ENCODE results near the gene NFATC2IP. TPM values are rescaled to one million over a fixed set of nuclear protein-coding genes. Genes with fewer than 3 reads are reported as not detected.

The NFATC2IP gene
- total and polyA plus RNA-seq, 4 donors: 5.8 to 17.6 (median 11.9) TPM

DNA sequence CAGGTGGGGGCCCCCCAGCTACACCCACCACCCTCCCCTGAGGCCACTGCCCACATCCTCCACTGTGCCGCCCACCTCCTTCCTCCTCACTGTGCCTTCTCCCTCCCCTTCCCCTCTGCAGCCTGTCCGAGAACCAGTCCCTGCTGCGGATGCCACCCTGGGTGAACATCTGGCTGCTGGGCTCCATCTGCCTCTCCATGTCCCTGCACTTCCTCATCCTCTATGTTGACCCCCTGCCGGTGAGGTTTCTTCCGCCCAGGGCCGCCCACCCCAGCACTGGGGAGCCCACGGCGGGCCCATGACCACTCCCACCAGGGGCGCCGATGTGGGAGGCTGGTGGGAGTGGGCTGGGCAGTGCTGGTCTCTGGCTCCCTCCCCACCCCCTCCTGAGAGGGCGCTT lies 47.8 kb upstream of the NFATC2IP start:
- TF ChIP-seq YY1 (IDR thresholded peaks at IDR 0.05) (no peak), JUND (IDR thresholded peaks at IDR 0.05) (no peak), FOXA2 (IDR thresholded peaks at IDR 0.05) (no peak), SP1 (IDR thresholded peaks at IDR 0.05) (no peak), NR2F2 (IDR thresholded peaks at IDR 0.05) (no peak), RXRA (IDR thresholded peaks at IDR 0.05) (no peak), RAD21 (IDR thresholded peaks at IDR 0.05) (no peak), FOXA1 (IDR thresholded peaks at IDR 0.05) (no peak), GABPA (IDR thresholded peaks at IDR 0.05 in 1 of 2, conservative IDR thresholded peaks at IDR 0.05 in 1 of 2) (no peak), HNF4G (IDR thresholded peaks at IDR 0.05) (no peak), EGR1 (IDR thresholded peaks at IDR 0.05; ENCODE audit: low read depth in 2 of 2) (no peak)
- TF ChIP-seq, protein P1, sequence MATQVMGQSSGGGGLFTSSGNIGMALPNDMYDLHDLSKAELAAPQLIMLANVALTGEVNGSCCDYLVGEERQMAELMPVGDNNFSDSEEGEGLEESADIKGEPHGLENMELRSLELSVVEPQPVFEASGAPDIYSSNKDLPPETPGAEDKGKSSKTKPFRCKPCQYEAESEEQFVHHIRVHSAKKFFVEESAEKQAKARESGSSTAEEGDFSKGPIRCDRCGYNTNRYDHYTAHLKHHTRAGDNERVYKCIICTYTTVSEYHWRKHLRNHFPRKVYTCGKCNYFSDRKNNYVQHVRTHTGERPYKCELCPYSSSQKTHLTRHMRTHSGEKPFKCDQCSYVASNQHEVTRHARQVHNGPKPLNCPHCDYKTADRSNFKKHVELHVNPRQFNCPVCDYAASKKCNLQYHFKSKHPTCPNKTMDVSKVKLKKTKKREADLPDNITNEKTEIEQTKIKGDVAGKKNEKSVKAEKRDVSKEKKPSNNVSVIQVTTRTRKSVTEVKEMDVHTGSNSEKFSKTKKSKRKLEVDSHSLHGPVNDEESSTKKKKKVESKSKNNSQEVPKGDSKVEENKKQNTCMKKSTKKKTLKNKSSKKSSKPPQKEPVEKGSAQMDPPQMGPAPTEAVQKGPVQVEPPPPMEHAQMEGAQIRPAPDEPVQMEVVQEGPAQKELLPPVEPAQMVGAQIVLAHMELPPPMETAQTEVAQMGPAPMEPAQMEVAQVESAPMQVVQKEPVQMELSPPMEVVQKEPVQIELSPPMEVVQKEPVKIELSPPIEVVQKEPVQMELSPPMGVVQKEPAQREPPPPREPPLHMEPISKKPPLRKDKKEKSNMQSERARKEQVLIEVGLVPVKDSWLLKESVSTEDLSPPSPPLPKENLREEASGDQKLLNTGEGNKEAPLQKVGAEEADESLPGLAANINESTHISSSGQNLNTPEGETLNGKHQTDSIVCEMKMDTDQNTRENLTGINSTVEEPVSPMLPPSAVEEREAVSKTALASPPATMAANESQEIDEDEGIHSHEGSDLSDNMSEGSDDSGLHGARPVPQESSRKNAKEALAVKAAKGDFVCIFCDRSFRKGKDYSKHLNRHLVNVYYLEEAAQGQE (IDR thresholded peaks at IDR 0.05): no peak
- TF ChIP-seq, protein P2, sequence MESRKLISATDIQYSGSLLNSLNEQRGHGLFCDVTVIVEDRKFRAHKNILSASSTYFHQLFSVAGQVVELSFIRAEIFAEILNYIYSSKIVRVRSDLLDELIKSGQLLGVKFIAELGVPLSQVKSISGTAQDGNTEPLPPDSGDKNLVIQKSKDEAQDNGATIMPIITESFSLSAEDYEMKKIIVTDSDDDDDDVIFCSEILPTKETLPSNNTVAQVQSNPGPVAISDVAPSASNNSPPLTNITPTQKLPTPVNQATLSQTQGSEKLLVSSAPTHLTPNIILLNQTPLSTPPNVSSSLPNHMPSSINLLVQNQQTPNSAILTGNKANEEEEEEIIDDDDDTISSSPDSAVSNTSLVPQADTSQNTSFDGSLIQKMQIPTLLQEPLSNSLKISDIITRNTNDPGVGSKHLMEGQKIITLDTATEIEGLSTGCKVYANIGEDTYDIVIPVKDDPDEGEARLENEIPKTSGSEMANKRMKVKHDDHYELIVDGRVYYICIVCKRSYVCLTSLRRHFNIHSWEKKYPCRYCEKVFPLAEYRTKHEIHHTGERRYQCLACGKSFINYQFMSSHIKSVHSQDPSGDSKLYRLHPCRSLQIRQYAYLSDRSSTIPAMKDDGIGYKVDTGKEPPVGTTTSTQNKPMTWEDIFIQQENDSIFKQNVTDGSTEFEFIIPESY (IDR thresholded peaks at IDR 0.05): no peak
- TF ChIP-seq, protein P3, sequence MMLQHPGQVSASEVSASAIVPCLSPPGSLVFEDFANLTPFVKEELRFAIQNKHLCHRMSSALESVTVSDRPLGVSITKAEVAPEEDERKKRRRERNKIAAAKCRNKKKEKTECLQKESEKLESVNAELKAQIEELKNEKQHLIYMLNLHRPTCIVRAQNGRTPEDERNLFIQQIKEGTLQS (IDR thresholded peaks at IDR 0.05): no peak
- Histone ChIP-seq H3K27me3 (ENCODE audit: control insufficient read depth in 4 of 4, insufficient read depth in 4 of 4, low read length in 3 of 4) (no peaks in the 10 kb centered on the region), H3K9ac (ENCODE audit: low read depth in 1 of 2, low read length in 2 of 2) (no peak overlapping the region), H3K4me1 (ENCODE audit: control insufficient read depth in 4 of 4, insufficient read depth in 4 of 4, low read length in 3 of 4) (no peaks in the 10 kb centered on the region), H3K4me3 (ENCODE audit: low read depth in 1 of 3, low read length in 3 of 3) (no peak overlapping the region), H3K9me3 (ENCODE audit: control insufficient read depth in 4 of 4, low read length in 3 of 4) (no peaks in the 10 kb centered on the region), H3K36me3 (ENCODE audit: control insufficient read depth in 4 of 4, insufficient read depth in 3 of 4, low read depth in 1 of 4, low read length in 3 of 4) (peaks cover 0 to 16% (median 3%) of the 10 kb centered on the region in 4 donors), H3K27ac (ENCODE audit: low read depth in 1 of 2, low read length in 2 of 2) (no peak overlapping the region)
- WGBS: 71% methylated on average over 11 of the region's 11 CpGs
- no peak for DNase-seq (ENCODE audit: low spot score)

DNA sequence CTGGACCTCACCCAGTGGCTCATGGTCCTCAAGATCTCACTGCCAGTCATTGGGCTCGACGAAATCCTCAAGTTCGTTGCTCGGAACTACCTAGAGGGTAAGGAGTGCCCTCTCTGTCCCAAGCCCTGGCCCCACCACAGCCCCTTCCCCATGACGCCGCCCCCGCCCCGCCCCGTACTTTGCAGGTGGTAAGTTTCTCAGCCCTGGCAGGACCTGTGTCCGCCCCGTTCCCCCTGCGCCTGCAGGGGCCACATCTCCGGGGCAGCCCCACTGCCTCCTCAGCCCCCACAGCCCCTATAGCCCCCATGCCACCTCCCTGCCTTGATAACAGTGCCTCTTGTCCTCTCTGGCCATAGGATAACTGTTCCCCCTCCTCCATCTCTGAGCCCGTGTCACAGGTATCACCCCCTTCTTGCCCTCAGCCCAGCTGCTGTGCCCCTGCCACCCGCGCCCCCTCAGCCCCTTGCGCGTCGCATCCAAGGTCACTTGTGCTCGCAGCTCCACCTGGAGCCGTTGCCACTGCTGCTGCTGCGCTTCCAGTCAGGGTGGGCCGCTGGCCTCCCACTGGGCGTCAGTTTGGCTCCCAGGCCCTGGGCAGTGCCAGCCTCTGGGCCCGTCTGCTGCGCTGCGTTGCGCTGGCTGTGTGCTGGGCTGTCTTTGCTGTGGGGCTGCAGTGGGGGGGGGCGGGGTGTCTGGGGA lies 47.2 kb upstream of the NFATC2IP start:
- Histone ChIP-seq H3K4me3 (ENCODE audit: low read depth in 1 of 3, low read length in 3 of 3) (no peak overlapping the region), H3K27me3 (ENCODE audit: control insufficient read depth in 4 of 4, insufficient read depth in 4 of 4, low read length in 3 of 4) (no peaks in the 10 kb centered on the region), H3K36me3 (ENCODE audit: control insufficient read depth in 4 of 4, insufficient read depth in 3 of 4, low read depth in 1 of 4, low read length in 3 of 4) (peaks cover 0 to 16% (median 6%) of the 10 kb centered on the region in 4 donors), H3K9me3 (ENCODE audit: control insufficient read depth in 4 of 4, low read length in 3 of 4) (no peaks in the 10 kb centered on the region), H3K27ac (ENCODE audit: low read depth in 1 of 2, low read length in 2 of 2) (no peak overlapping the region), H3K9ac (ENCODE audit: low read depth in 1 of 2, low read length in 2 of 2) (no peak overlapping the region), H3K4me1 (ENCODE audit: control insufficient read depth in 4 of 4, insufficient read depth in 4 of 4, low read length in 3 of 4) (no peaks in the 10 kb centered on the region)
- 92% methylated on average over 29 of the region's 29 CpGs for WGBS
- DNase-seq (ENCODE audit: low spot score): no peak
- TF ChIP-seq TAF1 (conservative IDR thresholded peaks at IDR 0.05) (no peak), GABPA (IDR thresholded peaks at IDR 0.05 in 1 of 2, conservative IDR thresholded peaks at IDR 0.05 in 1 of 2) (no peak), FOXA2 (IDR thresholded peaks at IDR 0.05) (no peak), RXRA (IDR thresholded peaks at IDR 0.05) (no peak), FOXA1 (IDR thresholded peaks at IDR 0.05) (no peak), SP1 (IDR thresholded peaks at IDR 0.05) (no peak), HNF4A (conservative IDR thresholded peaks at IDR 0.05) (no peak), YY1 (IDR thresholded peaks at IDR 0.05) (no peak), NR2F2 (IDR thresholded peaks at IDR 0.05) (no peak), RAD21 (IDR thresholded peaks at IDR 0.05) (no peak), HNF4G (IDR thresholded peaks at IDR 0.05) (no peak), JUND (IDR thresholded peaks at IDR 0.05) (no peak)
- TF ChIP-seq, protein P4, sequence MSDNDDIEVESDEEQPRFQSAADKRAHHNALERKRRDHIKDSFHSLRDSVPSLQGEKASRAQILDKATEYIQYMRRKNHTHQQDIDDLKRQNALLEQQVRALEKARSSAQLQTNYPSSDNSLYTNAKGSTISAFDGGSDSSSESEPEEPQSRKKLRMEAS (IDR thresholded peaks at IDR 0.05): no peak
- TF ChIP-seq, protein P2 (IDR thresholded peaks at IDR 0.05): no peak
- TF ChIP-seq, protein P5, sequence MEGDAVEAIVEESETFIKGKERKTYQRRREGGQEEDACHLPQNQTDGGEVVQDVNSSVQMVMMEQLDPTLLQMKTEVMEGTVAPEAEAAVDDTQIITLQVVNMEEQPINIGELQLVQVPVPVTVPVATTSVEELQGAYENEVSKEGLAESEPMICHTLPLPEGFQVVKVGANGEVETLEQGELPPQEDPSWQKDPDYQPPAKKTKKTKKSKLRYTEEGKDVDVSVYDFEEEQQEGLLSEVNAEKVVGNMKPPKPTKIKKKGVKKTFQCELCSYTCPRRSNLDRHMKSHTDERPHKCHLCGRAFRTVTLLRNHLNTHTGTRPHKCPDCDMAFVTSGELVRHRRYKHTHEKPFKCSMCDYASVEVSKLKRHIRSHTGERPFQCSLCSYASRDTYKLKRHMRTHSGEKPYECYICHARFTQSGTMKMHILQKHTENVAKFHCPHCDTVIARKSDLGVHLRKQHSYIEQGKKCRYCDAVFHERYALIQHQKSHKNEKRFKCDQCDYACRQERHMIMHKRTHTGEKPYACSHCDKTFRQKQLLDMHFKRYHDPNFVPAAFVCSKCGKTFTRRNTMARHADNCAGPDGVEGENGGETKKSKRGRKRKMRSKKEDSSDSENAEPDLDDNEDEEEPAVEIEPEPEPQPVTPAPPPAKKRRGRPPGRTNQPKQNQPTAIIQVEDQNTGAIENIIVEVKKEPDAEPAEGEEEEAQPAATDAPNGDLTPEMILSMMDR (IDR thresholded peaks at IDR 0.05; ENCODE audit: low read depth, low read length, missing input control): no peak

Measured in liver (tissue), 9 donors.